ENCODE measurements around the gene STK17A.
"Not testable (repeated sequence)": the region's sequence is repeated elsewhere in the genome, so short reads cannot be mapped to it uniquely, and the experiment has no call there.

Gene STK17A

DNA sequence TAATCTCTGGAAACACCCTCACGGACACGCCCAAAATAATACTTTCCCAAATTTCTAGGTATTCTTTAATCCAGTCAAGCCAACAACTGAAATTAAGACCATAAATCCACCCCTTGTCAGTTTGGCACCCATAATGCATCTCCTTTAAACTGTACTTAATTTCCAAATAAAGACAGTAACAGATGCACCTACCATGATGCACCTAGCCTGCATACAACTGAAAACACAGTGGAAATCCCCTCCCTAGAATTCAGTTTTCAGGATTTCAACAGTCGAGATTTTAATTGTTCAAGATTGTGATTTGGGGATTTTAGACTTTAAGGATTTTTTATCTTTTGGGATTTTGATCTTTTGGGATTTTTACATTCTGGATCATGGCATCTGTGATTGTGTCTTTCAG lies 17.1 kb downstream of the STK17A start:
- no peak for DNase-seq (ENCODE audit: low read depth)

- no peak for DNase-seq (ENCODE audit: low read depth)
Observed at GRCh38 chr7:43602256-43602655, 19.3 kb downstream of the STK17A start.

- no peak for DNase-seq (ENCODE audit: low read depth)
Observed at GRCh38 chr7:43604251-43604650, 21.3 kb downstream of the STK17A start.

- no peak for DNase-seq (ENCODE audit: low read depth)
Observed at GRCh38 chr7:43609097-43609496, 26.2 kb downstream of the STK17A start.

DNA sequence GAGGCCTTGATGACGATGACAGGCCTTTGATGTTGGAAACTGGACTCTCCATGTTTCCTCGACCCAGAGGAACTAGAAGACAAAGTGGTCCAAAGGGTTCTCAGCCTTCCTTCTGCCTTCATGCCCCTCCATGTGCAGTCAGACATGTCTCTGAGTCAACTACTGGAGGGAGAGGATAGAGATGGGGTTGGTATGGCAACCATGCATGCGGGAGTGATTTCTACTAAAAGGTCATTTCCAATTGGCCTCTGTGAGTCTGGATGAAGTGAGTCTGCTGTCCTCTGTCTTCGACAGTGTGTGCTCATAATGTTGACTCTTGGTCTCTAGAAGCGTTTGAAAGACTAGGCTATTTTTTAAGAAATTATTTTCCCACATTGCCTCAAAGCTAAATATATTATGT lies 29.2 kb downstream of the STK17A start:
- DNase-seq (ENCODE audit: low read depth): no peak

- peak; percentile 46 for DNase-seq (ENCODE audit: low read depth)
Observed at GRCh38 chr7:43612599-43613589, 30.0 kb downstream of the STK17A start.

DNA sequence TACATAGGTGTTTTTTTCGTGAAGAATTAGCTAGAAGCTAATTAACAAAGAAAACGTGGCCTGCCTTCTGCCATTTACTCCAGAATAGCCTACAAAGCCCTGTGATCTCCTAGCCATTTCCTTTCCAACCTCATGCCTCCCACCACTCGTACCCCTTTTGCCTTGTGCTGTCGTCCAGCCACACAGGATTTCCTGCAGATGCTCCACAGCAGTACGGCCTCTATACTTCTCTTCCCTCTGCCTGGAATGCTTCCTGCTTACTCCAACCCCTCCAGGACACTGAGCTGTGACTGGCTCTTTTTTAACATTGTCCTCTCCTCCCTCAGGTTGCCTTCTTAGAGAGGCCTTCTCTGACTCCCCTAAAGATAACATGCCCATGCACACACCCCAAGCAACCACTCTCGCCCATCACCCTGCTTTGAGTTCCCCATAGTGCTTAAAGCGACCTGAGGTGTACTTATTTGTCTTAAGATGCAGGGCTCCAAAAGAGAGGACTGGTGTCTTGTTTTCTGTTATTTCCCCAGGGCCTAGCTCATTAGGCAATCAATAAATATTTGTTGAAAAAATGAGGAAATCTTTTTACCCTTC lies 32.7 kb downstream of the STK17A start:
- no peak for DNase-seq (ENCODE audit: low read depth)

DNA sequence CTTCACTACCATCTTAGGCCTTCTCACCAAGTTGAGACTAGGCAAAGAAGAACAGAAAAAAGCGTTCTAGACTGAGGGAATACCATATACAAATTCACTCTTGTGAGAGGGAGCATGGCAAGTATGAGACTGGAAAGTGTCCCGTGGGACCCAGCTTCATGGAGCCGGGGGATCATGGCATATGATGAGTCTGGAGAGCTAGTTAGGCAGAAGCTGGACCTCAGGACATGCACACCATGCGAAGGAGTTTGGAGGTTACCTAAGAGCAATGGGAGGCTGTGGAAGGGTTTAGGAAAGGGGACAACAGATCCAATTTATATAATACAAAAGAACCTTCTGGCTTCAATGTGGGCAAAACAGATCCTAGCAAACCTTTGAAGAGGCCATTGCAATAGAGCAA lies 34.1 kb downstream of the STK17A start:
- no peak for DNase-seq (ENCODE audit: low read depth)

DNA sequence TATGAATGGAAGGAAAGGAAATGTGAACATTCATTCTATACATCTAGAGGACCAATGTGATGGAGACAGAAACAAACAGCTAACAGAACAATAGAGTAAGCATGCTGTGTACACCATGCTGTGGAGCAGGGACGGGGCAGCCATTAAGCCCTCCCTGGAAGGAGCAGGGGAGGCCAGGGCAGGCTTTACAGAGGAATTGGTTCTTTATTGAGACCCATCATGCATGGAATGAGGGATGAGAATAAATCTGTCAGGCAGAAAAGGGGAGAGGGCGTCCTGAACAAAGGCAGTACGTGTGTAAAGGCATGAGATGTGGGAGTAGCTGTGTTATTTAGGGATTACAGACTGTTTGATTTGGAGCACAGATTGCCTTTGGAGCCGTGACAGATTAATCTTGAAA lies 35.2 kb downstream of the STK17A start:
- DNase-seq (ENCODE audit: low read depth): no peak

GRCh38 chr7:43619213-43620012 lies 36.5 kb downstream of the STK17A start:
- no peak for DNase-seq (ENCODE audit: low read depth)

GRCh38 chr7:43621729-43622448 lies 39.0 kb downstream of the STK17A start:
- DNase-seq (ENCODE audit: low read depth): no peak

DNA sequence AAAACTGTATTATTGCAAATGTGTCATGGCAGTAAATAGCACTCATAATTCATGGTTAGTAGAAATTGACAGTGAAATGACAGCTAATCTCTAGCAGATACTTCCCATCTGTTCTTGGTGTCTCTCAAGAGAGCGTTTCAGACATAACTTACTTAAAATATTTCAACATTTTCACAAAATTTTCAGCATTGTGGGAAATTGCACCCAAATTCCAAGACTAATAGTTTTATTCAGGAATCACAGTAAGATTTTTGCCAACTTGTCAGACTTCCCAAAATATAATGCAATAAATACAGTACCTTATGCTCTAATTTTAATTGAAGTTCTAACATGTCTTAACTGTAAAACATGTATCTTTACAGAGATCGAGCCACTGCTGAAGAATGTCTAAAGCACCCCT lies 41.2 kb downstream of the STK17A start:
- no peak for DNase-seq (ENCODE audit: low read depth)

- no peak for DNase-seq (ENCODE audit: low read depth)
Observed at GRCh38 chr7:43625453-43625852, 42.5 kb downstream of the STK17A start.

- no peak for DNase-seq (ENCODE audit: low read depth)
Observed at GRCh38 chr7:43625980-43626379, 43.1 kb downstream of the STK17A start.

- no peak for DNase-seq (ENCODE audit: low read depth)
Observed at GRCh38 chr7:43626695-43627094, 43.8 kb downstream of the STK17A start.

DNA sequence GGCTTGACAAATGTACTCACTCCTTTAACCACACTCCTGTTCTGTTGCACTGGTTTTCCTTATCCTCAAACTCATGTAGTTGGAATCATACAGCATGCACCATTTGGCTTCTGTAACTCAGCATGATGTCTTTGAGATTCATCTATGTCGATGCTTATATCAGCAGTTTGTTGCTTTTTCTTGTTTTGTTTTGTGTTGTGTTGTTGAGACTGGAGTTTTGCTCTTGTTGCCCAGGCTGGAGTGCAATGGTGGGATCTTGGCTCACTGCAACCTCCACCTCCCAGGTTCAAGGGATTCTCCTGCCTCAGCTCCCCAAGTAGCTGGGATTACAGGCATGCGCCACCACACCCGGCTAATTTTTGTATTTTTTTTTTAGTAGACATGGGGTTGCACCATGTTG lies 44.9 kb downstream of the STK17A start:
- DNase-seq (ENCODE audit: low read depth): not testable (repeated sequence)

DNA sequence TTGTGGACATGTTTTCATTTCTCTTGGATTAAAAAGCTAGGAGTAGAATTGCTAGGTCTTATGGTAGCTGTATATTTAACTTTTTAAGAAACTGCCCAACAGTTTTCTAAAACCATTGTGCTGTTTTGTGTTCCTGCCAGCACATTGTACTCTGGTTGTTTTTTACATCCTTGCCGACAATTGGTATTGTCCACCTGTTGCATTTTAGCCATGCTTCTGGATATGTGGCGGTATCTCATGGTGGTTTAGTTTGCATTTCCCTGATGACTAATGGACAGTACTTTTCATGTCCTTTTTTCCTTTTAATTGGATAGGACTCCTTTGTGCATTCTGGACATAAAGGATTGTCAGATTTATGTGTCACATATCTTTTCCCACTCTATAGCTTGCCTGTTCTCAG lies 45.5 kb downstream of the STK17A start:
- no peak for DNase-seq (ENCODE audit: low read depth)

- DNase-seq (ENCODE audit: low read depth): no peak
Observed at GRCh38 chr7:43629857-43630256, 46.9 kb downstream of the STK17A start.

DNA sequence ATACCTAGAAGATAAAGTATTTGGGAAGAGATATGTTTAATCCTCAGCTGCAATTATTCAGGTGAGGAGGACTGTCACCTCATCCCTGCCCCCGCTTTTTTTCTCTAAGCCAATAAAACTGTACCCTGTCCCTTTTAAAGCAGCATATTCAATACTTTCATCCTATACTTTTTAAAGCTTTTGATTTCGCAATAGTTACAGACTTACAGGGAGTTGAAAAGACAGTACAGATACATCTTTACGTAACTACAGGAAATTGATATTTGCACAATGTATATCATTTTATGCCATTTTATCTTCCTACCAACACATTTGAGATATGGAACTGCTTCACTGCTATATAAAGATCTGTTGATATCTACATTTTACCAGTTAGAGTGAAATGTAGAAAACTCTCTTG lies 47.6 kb downstream of the STK17A start:
- no peak for DNase-seq (ENCODE audit: low read depth)

DNA sequence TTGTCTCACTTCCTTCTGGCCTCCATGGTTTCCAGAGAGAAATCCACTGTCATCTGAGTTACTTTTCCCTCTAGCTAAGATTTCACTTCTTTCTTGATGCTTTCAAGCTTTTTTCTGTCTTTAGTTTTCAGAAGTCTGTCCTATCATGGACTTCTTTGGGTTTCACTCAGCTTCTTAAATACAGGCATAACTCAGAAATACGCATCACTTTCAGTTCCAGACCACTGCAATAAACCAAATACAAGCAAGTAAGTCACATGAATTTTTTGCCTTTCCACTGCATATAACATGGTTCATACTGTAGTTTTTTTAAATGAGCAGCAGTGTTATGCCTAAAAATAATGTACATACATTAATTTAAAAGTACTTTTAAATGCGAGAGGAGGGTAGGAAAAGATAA lies 48.7 kb downstream of the STK17A start:
- no peak for DNase-seq (ENCODE audit: low read depth)

DNA sequence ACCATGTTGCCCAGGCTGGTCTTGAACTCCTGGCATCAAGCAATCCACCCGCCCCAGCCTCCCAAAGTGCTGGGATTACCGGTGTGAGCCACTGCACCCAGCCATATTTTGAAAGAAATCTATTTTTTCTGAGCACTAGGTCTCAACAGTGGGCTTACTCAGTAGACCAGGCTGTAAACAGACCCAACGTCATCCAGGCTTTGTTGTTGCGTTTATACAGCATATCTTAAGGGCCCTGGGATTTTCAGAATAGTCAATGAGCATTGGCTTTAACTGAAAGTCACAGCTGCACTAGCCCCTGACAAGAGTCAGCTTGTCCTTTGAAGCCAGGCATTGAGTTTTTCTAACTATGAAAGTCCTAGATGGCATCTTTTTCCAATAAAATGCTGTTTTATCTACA lies 49.8 kb downstream of the STK17A start:
- DNase-seq (ENCODE audit: low read depth): no peak

GRCh38 chr7:43634384-43634783 lies 51.5 kb downstream of the STK17A start:
- DNase-seq (ENCODE audit: low read depth): no peak
